DMS53 treated with DMSO at 0.1 percent for 48 hours (cell line): ENCODE measurements around the gene KRT82.
"Not testable (repeated sequence)": the region's sequence is repeated elsewhere in the genome, so short reads cannot be mapped to it uniquely, and the experiment has no call there.

Experiments used
- DNase-seq: peaks from one replicate; lab custom pipeline; 2025; ENCODE audit not compliant: unreplicated experiment; lab: John Stamatoyannopoulos, UW

The KRT82 gene

GRCh38 chr12:52405922-52406385 is at the start of gene KRT82:
KRT82 (minus strand) TSS chr12:52406335; CDS start chr12:52406277, 58 bp downstream.
- DNase-seq: no peak

- DNase-seq: no peak
Observed at GRCh38 chr12:52455821-52456220, 49.7 kb upstream of the KRT82 start.

- DNase-seq: no peak
Observed at GRCh38 chr12:52454411-52455201, 48.5 kb upstream of the KRT82 start.

- no peak for DNase-seq
Observed at GRCh38 chr12:52452101-52452500, 46.0 kb upstream of the KRT82 start, which contains the start of gene KRT6B. KRT6B (minus strand) TSS chr12:52452146; CDS start chr12:52452078, 68 bp downstream.

GRCh38 chr12:52448228-52448627 is 42.1 kb upstream of the KRT82 start:
- no peak for DNase-seq

- not testable (repeated sequence) for DNase-seq
Observed at GRCh38 chr12:52447196-52447595, 41.1 kb upstream of the KRT82 start.

- no peak for DNase-seq
Observed at GRCh38 chr12:52446367-52447045, 40.4 kb upstream of the KRT82 start.

GRCh38 chr12:52445876-52446275 is 39.7 kb upstream of the KRT82 start:
- DNase-seq: no peak

GRCh38 chr12:52444647-52445595 is 38.8 kb upstream of the KRT82 start:
- DNase-seq: no peak

GRCh38 chr12:52443966-52444365 is 37.8 kb upstream of the KRT82 start:
- DNase-seq: no peak

- DNase-seq: no peak
Observed at GRCh38 chr12:52442600-52443061, 36.5 kb upstream of the KRT82 start.

GRCh38 chr12:52441320-52441911 is 35.3 kb upstream of the KRT82 start:
- DNase-seq: no peak

GRCh38 chr12:52440821-52441319 is 34.7 kb upstream of the KRT82 start:
- DNase-seq: no peak

GRCh38 chr12:52439845-52440244 is 33.7 kb upstream of the KRT82 start:
- no peak for DNase-seq

GRCh38 chr12:52439420-52439819 is 33.3 kb upstream of the KRT82 start:
- DNase-seq: no peak

GRCh38 chr12:52438305-52439301 is 32.5 kb upstream of the KRT82 start:
- DNase-seq: no peak

- DNase-seq: no peak
Observed at GRCh38 chr12:52437508-52437907, 31.4 kb upstream of the KRT82 start.

- no peak for DNase-seq
Observed at GRCh38 chr12:52436828-52437474, 30.8 kb upstream of the KRT82 start.
